ENCODE measurements around the gene ATOH7. TPM values are rescaled to one million over a fixed set of nuclear protein-coding genes. Genes with fewer than 3 reads are reported as not detected.

The ATOH7 gene
- total RNA-seq (2022; extraction: Qiagen RNA extraction) = 0.12 to 0.34 TPM (median 0.28 TPM) in 5 replicates

GRCh38 chr10:68231817-68232251, at the start of gene ATOH7:
Gene ATOH7, minus strand, starts transcription at chr10:68232113. Its CDS starts 436 bp downstream, at chr10:68231677.

Other genes with a start within 250 kb of the ATOH7 start
- 40.0 to 62.4 TPM (median 46.8 TPM) in 5 replicates for gene HERC4, start 156.8 kb downstream of the ATOH7 start, total RNA-seq (2022; extraction: Qiagen RNA extraction)
- gene MYPN, start 122.6 kb downstream of the ATOH7 start, total RNA-seq (2022; extraction: Qiagen RNA extraction) = 2.6 to 3.5 TPM (median 3.1 TPM) in 5 replicates
- gene HNRNPH3, start 100.0 kb upstream of the ATOH7 start, total RNA-seq (2022; extraction: Qiagen RNA extraction) = 180 to 284 TPM (median 191 TPM) in 5 replicates
- gene PBLD, start 100.8 kb upstream of the ATOH7 start, total RNA-seq (2022; extraction: Qiagen RNA extraction) = 2.5 to 3.7 TPM (median 3.2 TPM) in 5 replicates
- 6.8 to 9.5 TPM (median 8.6 TPM) in 5 replicates for gene RUFY2, start 175.2 kb upstream of the ATOH7 start, total RNA-seq (2022; extraction: Qiagen RNA extraction)
- 7.7 to 11.6 TPM (median 9.7 TPM) in 5 replicates for gene DNA2, start 239.9 kb upstream of the ATOH7 start, total RNA-seq (2022; extraction: Qiagen RNA extraction)

Data from A549 treated with CORT108297 at 1 μM for 4 hours (cell line).